HG02938 (cell line): ENCODE results near the gene TMEM129.

Experiments
- ATAC-seq: cut with Tn5 transposase; IDR thresholded peaks from one replicate; pipeline ENCODE4 v1.9.1; 2021; ENCODE audit warnings: mild to moderate bottlenecking, moderate library complexity; ENCODE audit not compliant: unreplicated experiment

Gene TMEM129

GRCh38 chr4:1721666-1722550 is 785 bp upstream of the TMEM129 start:
- ATAC-seq: no peak

GRCh38 chr4:1720163-1720983 is 750 bp downstream of the TMEM129 start:
- peak; percentile 20 for ATAC-seq

GRCh38 chr4:1718095-1718850 is 2.9 kb downstream of the TMEM129 start:
- no peak for ATAC-seq

GRCh38 chr4:1717129-1718094 is 3.7 kb downstream of the TMEM129 start:
- no peak for ATAC-seq

- ATAC-seq: no peak
Measured at GRCh38 chr4:1716065-1716945, 4.8 kb downstream of the TMEM129 start.

GRCh38 chr4:1715002-1715758 is 5.9 kb downstream of the TMEM129 start:
- no peak for ATAC-seq

- ATAC-seq: no peak
Measured at GRCh38 chr4:1714303-1715001, 6.7 kb downstream of the TMEM129 start.

GRCh38 chr4:1713003-1713851 is 7.9 kb downstream of the TMEM129 start:
- peak; percentile 25 for ATAC-seq

- ATAC-seq: peak; percentile 77
Measured at GRCh38 chr4:1712216-1713002, 8.7 kb downstream of the TMEM129 start, which contains the start of gene SLBP. Gene SLBP, minus strand, starts transcription at chr4:1712319. Its CDS starts 131 bp downstream, at chr4:1712188.

GRCh38 chr4:1711571-1712215 is 9.4 kb downstream of the TMEM129 start:
- peak; percentile 5 for ATAC-seq

- ATAC-seq: no peak
Measured at GRCh38 chr4:1711055-1711570, 10.0 kb downstream of the TMEM129 start.

GRCh38 chr4:1708581-1708980 is 12.5 kb downstream of the TMEM129 start:
- ATAC-seq: no peak

GRCh38 chr4:1706358-1706757 is 14.8 kb downstream of the TMEM129 start:
- no peak for ATAC-seq

GRCh38 chr4:1705732-1706131 is 15.4 kb downstream of the TMEM129 start:
- ATAC-seq: no peak

GRCh38 chr4:1703867-1704266 is 17.3 kb downstream of the TMEM129 start:
- no peak for ATAC-seq
